ENCODE results near the gene PCDHGA7.
"Not testable (repeated sequence)": the region's sequence is repeated elsewhere in the genome, so short reads cannot be mapped to it uniquely, and the experiment has no call there.

PCDHGA7 gene

GRCh38 chr5:141430332-141431113, 48.0 kb downstream of the PCDHGA7 start, which contains the start of gene PCDHGA12:
TSS of gene PCDHGA12 (plus strand) at chr5:141430507. CDS start at chr5:141430760, 253 bp downstream.
- DNase-seq = no peak

- no peak for DNase-seq
These were observed 48.7 kb downstream of the PCDHGA7 start for GRCh38 chr5:141431286-141431685.

DNA sequence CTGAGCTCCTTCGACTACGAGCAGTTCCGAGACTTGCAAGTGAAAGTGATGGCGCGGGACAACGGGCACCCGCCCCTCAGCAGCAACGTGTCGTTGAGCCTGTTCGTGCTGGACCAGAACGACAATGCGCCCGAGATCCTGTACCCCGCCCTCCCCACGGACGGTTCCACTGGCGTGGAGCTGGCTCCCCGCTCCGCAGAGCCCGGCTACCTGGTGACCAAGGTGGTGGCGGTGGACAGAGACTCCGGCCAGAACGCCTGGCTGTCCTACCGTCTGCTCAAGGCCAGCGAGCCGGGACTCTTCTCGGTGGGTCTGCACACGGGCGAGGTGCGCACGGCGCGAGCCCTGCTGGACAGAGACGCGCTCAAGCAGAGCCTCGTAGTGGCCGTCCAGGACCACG, 49.8 kb downstream of the PCDHGA7 start:
- DNase-seq = not testable (repeated sequence)

DNA sequence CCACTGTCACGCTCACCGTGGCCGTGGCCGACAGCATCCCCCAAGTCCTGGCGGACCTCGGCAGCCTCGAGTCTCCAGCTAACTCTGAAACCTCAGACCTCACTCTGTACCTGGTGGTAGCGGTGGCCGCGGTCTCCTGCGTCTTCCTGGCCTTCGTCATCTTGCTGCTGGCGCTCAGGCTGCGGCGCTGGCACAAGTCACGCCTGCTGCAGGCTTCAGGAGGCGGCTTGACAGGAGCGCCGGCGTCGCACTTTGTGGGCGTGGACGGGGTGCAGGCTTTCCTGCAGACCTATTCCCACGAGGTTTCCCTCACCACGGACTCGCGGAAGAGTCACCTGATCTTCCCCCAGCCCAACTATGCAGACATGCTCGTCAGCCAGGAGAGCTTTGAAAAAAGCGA, 50.2 kb downstream of the PCDHGA7 start:
- DNase-seq = not testable (repeated sequence)

DNA sequence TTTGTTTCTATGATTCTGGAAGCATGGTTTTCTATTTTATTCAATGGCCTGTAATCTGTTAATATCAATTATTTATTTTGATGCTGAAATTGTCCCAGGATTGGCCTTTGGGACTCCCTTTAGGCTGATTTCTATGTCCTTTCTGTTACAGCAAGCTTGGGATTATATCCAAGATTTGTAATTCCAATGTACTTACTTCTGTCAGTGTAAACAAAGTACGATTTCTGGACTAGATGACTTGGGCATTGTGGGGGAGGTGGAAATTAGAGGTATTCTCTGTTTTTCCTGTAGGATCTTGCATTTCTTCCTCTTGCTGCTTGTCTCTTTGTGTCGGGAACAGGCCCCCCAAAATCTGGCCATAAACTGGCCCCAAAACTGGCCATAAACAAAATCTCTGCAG, 51.5 kb downstream of the PCDHGA7 start:
- DNase-seq = no peak
